DND-41 (cell line): Measurements from ENCODE around the gene FRMPD4.

Experiments used
- ATAC-seq: fragments of 200-7000 bp; cut with Tn5 transposase; 3 replicates; pipeline ENCODE4 v1.9.1; 2021; ENCODE audit warnings: low read depth; ENCODE audit not compliant: insufficient read depth
- DNase-seq: peaks from one replicate; pipeline ENCODE4 v3.0.0-alpha.2; 2020
- H2AFZ ChIP-seq: 2 replicates; pipeline ENCODE4 v1.6.0; 2012; ENCODE audit warnings: low read depth, low read length
- H3K27ac ChIP-seq: 2 replicates; pipeline ENCODE4 v1.5.1; 2012; ENCODE audit warnings: low read length, inconsistent platforms
- H3K27me3 ChIP-seq: fragments of 200-600 bp; sonication (generic); 2 replicates; pipeline ENCODE4 v1.6.0; 2012; ENCODE audit warnings: low read length, mild to moderate bottlenecking, inconsistent platforms; ENCODE audit not compliant: insufficient read depth, poor library complexity
- H3K36me3 ChIP-seq: 2 replicates; pipeline ENCODE4 v1.5.1; 2012; ENCODE audit warnings: low read length, inconsistent platforms; ENCODE audit not compliant: insufficient read depth
- H3K4me1 ChIP-seq: 2 replicates; pipeline ENCODE4 v1.5.1; 2012; ENCODE audit warnings: mild to moderate bottlenecking, low read length; ENCODE audit not compliant: insufficient read depth
- H3K4me2 ChIP-seq: 2 replicates; pipeline ENCODE4 v1.6.0; 2012; ENCODE audit warnings: mild to moderate bottlenecking, moderate library complexity, low read length, inconsistent platforms; ENCODE audit not compliant: insufficient read depth
- H3K4me3 ChIP-seq, 2 experiments: fragments of 200-600 bp in 1 of 2; shearing (Covaris generic) in 1 of 2; 2 replicates each; pipeline ENCODE4 v1.5.1; 2012 to 2016; ENCODE audit warnings: inconsistent platforms in 2 of 2, low read length in 2 of 2, mild to moderate bottlenecking in 2 of 2, low read depth in 1 of 2, moderate library complexity in 1 of 2
- H3K79me2 ChIP-seq: 2 replicates; pipeline ENCODE4 v1.6.0; 2012; ENCODE audit warnings: low read length, inconsistent platforms; ENCODE audit not compliant: insufficient read depth
- H3K9ac ChIP-seq: 2 replicates; pipeline ENCODE4 v1.6.0; 2012; ENCODE audit warnings: low read depth, mild to moderate bottlenecking, inconsistent platforms, low read length, moderate library complexity
- H3K9me3 ChIP-seq: 2 replicates; pipeline ENCODE4 v1.5.1; 2012; ENCODE audit warnings: low read length, moderate library complexity, mild to moderate bottlenecking, inconsistent platforms; ENCODE audit not compliant: insufficient read depth, severe bottlenecking
- H4K20me1 ChIP-seq: 2 replicates; pipeline ENCODE4 v1.6.0; 2012; ENCODE audit warnings: low read length; ENCODE audit not compliant: insufficient read depth
- EZH2 ChIP-seq: IDR thresholded peaks from 3 replicates; pipeline ENCODE4 v1.6.1; 2012; ENCODE audit warnings: borderline replicate concordance, low read depth, mild to moderate bottlenecking, moderate library complexity, low read length, inconsistent platforms; ENCODE audit not compliant: severe bottlenecking
- TF ChIP-seq, protein P1 (sequence below): IDR thresholded peaks from 2 replicates; pipeline ENCODE4 v1.5.1; 2012; ENCODE audit warnings: borderline replicate concordance, low read length, moderate library complexity, mild to moderate bottlenecking; ENCODE audit not compliant: poor library complexity, severe bottlenecking; ENCODE audit errors: extremely low read depth

Gene FRMPD4

DNA sequence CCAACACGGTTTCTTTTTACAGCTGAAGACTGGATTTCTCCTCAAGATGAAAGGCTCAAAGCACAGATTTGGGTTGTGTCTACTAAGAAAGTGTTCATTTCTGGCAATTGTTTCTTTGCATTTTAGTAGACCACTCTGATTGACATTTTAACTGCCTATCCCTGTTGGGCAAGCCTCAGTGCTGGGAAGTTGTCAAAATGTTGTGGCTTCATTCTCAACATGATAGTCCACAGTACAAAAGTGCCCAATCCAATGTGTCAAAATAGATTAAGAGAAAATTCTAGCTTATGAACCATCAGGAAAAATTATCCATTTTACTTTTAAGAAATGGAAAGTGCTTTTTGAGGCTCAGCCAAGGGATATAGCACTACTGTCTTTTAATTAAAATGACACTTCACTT is 329.0 kb downstream of the FRMPD4 start:
- H4K20me1 ChIP-seq = no peaks in the 10 kb centered on the region
- TF ChIP-seq, protein P1, sequence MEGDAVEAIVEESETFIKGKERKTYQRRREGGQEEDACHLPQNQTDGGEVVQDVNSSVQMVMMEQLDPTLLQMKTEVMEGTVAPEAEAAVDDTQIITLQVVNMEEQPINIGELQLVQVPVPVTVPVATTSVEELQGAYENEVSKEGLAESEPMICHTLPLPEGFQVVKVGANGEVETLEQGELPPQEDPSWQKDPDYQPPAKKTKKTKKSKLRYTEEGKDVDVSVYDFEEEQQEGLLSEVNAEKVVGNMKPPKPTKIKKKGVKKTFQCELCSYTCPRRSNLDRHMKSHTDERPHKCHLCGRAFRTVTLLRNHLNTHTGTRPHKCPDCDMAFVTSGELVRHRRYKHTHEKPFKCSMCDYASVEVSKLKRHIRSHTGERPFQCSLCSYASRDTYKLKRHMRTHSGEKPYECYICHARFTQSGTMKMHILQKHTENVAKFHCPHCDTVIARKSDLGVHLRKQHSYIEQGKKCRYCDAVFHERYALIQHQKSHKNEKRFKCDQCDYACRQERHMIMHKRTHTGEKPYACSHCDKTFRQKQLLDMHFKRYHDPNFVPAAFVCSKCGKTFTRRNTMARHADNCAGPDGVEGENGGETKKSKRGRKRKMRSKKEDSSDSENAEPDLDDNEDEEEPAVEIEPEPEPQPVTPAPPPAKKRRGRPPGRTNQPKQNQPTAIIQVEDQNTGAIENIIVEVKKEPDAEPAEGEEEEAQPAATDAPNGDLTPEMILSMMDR = no peak
- no peak for TF ChIP-seq EZH2
- no peaks in the 10 kb centered on the region for H3K79me2 ChIP-seq
- H3K9me3 ChIP-seq = no peaks in the 10 kb centered on the region
- H3K4me1 ChIP-seq = no peaks in the 10 kb centered on the region
- H2AFZ ChIP-seq = no peak overlapping the region
- H3K4me2 ChIP-seq = no peak overlapping the region
- no peak overlapping the region for H3K27ac ChIP-seq
- H3K36me3 ChIP-seq = no peaks in the 10 kb centered on the region
- ATAC-seq (no peak), DNase-seq (no peak)
- no peaks in the 10 kb centered on the region for H3K27me3 ChIP-seq
- H3K4me3 ChIP-seq = no peak overlapping the region
- H3K9ac ChIP-seq = no peak overlapping the region

DNA sequence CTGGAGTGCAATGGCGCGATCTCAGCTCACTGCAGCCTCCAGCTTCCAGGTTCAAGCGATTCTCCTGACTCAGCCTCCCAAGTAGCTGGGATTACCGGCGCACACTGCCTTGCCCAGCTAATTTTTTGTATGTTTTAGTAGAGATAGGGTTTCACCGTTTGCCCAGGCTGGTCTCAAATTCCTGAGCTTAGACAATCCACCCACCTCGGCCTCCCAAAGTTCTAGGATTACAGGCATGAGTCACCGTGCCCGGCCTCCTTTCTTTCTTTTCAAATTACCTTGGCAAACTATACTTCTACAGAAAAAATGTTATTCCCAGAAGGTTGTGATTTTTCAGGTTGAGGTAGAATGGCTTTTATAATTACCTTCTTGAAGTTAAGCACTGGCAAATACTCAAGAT is 331.0 kb downstream of the FRMPD4 start:
- H2AFZ ChIP-seq = no peak overlapping the region
- no peak overlapping the region for H3K9ac ChIP-seq
- H3K79me2 ChIP-seq = no peaks in the 10 kb centered on the region
- no peaks in the 10 kb centered on the region for H3K27me3 ChIP-seq
- TF ChIP-seq, protein P1 = no peak
- TF ChIP-seq EZH2 = no peak
- H3K4me2 ChIP-seq = no peak overlapping the region
- H3K9me3 ChIP-seq = no peaks in the 10 kb centered on the region
- DNase-seq (no peak), ATAC-seq (no peak)
- H3K36me3 ChIP-seq = no peaks in the 10 kb centered on the region
- H3K4me3 ChIP-seq = no peak overlapping the region
- H3K4me1 ChIP-seq = no peaks in the 10 kb centered on the region
- no peak overlapping the region for H3K27ac ChIP-seq
- H4K20me1 ChIP-seq = no peaks in the 10 kb centered on the region

DNA sequence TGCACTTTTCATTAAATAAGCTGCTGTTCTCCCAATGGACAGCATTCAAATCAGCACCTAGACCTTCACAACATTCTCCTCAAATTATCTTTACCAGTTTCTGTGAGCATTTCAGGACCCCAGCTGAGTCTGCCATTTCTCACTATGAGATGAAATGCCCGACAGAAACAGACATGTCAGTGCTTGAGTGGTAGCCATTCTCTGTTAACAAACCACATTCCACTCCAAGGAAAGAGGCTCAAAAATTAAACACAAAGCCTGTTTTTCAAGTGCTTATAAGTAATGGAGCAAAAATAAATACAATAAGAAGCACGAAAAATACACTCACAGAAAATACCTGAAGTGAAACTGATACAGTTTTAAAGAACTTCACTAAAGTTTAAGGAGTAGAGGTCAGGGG is 332.8 kb downstream of the FRMPD4 start:
- no peak overlapping the region for H3K4me3 ChIP-seq
- H3K27ac ChIP-seq = no peak overlapping the region
- no peak overlapping the region for H3K4me2 ChIP-seq
- no peak for TF ChIP-seq EZH2
- TF ChIP-seq, protein P1 = no peak
- H3K79me2 ChIP-seq = no peaks in the 10 kb centered on the region
- no peaks in the 10 kb centered on the region for H3K4me1 ChIP-seq
- no peak overlapping the region for H3K9ac ChIP-seq
- H4K20me1 ChIP-seq = no peaks in the 10 kb centered on the region
- ATAC-seq (no peak), DNase-seq (no peak)
- no peaks in the 10 kb centered on the region for H3K9me3 ChIP-seq
- H2AFZ ChIP-seq = no peak overlapping the region
- H3K27me3 ChIP-seq = no peaks in the 10 kb centered on the region
- no peaks in the 10 kb centered on the region for H3K36me3 ChIP-seq

DNA sequence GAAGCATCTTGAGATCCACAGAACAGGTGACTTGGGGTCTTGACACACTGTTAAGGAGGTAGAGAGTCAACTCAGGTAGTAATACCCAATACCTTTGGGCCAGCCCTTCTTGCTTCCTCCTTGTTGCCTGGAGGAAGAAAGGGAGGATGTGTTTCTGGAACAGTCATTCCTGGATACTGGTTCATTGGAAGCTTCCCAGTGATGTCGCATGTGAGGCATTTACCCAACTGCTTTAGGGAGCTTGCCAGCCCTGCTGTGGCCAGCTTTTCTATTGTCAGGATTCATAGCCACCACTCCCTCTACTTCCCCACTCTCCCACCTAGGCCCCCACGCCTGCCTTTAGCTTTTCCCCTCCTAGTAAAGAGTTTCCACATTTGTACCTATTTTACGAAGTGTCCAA is 342.7 kb downstream of the FRMPD4 start:
- no peak overlapping the region for H3K4me3 ChIP-seq
- H3K4me1 ChIP-seq = no peaks in the 10 kb centered on the region
- no peaks in the 10 kb centered on the region for H4K20me1 ChIP-seq
- H3K27me3 ChIP-seq = no peaks in the 10 kb centered on the region
- ATAC-seq (no peak), DNase-seq (no peak)
- no peak overlapping the region for H2AFZ ChIP-seq
- no peaks in the 10 kb centered on the region for H3K79me2 ChIP-seq
- no peak overlapping the region for H3K27ac ChIP-seq
- no peak overlapping the region for H3K4me2 ChIP-seq
- H3K9ac ChIP-seq = no peak overlapping the region
- TF ChIP-seq, protein P1 = no peak
- TF ChIP-seq EZH2 = no peak
- no peaks in the 10 kb centered on the region for H3K9me3 ChIP-seq
- H3K36me3 ChIP-seq = no peaks in the 10 kb centered on the region
